ENCODE measurements around the gene TTC31.
"Not testable (repeated sequence)": the region's sequence is repeated elsewhere in the genome, so short reads cannot be mapped to it uniquely, and the experiment has no call there.

The TTC31 gene

DNA sequence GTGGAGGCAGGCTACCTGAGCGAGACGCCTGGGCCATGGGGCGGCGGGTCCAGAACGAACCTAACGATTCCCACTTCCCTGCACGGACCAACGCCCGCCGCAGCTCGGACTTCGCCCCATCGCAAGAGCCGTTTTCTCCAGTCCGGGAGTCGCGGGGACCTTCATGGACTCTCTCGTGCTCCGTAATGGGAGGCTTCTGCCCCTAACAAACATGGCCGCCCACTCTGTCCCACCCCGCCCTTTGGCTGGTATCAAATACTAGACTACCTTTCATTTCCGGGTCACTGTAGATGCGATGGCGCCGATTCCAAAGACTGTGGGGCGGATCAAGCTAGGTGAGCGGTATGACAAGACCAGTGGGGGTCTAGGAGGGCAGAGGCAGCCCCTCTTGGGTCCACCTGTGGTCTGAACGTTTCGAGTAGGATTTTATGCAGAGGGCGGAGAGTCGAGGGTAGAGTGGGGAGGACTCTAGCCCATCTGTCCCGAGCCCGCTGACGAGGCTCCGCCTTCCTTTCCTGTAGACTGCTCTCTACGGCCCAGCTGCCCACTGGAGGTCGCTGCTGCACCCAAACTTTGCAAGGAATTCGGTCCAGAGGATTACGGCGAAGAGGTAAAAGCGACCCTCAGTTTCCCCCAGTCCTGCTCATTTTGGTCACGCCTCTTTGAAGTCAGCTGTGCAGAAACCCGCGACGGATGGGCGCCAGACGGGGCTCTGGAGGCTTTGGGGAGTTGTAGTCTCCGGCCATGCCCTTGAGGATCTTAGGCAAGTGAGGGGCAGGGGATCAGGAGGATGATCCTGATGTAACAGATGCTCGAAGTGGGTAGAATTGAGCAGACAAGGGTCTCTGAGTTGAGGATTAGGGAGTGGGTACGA is at the start of gene TTC31, which contains the start of gene CCDC142:
Gene TTC31, plus strand, starts transcription at position 281 of the 874 bp plus-strand sequence. Its CDS starts 15 bp downstream, at position 296.
Gene CCDC142, minus strand, starts transcription at position 198 of the 874 bp plus-strand sequence. Its CDS starts 161 bp downstream, at position 37.
- DNase-seq (ENCODE audit: low read depth in 2 of 2): peak; percentile 80 to 84

DNA sequence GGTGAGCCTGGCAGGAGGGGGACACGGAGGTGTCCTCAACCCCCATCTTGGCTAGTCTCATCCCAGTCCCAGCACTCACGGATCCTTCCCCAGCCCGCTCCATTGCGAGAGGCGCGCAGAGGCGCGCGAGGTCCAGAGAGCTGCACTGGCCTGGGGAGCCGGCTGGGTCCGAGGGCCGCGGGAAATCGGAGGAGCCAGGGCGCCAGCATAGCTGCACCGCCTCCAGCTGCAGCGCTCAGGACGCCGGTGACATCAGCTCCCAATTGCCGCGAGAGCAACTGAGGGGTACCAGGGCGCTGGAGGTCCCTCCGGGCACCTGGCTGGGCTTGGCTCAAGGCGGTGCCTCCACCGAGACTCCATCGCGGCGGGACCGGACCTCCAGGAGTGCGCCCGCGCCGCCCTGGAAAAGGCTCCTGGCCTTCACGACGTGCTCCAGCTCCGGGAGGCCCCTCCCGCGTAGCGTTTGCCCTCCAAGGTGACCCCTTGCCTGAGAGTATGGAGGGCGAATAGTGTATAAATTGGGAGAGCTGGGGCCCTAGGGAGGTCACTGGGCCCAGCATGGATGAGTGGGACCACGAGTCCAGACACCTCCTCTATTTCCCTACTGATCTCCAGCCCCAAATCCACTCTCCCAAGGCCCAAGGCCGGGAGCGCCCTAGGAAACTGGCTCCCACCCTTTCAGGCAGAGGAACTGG is 46.6 kb upstream of the TTC31 start:
- no peak for DNase-seq (ENCODE audit: low read depth in 2 of 2)

DNA sequence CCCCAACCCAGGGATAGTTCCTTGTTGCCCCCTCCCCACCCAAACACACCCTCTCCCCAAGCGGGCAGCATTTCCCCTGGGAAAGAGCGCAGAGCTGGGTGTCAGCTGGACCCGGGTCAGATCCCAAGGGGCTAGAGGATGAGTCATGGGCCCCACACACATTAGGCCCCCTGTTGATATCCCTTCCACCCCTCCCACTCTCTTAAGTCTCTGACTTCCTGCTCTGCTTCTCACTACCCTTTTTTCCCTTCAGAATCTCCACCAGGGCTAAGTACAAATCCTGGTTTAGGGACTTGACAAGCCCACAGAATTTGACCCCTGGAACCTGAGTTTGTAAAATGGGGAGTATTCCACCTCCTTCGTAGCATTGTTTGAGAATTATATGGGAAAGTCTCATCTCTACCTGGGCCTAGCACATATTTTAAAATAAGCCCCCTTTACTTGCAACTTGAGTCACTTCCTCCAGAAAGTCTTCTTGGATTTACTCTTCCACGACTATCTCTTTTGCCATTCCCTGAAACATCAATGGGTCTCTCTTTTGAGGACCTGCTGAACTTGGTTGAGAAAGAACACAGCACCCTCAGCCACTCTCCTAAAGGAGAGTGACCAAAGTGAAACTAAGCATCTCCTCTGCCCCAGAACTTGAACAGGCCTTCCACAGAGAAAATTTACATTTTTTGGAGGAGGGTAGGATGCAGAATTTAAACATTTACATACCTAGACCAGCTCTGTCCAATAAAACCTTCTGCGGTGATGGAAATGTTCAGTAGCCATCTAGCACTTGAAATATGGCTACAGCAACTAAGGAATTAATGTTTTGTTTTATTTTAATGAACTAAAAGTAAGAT is 45.8 kb upstream of the TTC31 start:
- DNase-seq (ENCODE audit: low read depth in 2 of 2): no peak

DNA sequence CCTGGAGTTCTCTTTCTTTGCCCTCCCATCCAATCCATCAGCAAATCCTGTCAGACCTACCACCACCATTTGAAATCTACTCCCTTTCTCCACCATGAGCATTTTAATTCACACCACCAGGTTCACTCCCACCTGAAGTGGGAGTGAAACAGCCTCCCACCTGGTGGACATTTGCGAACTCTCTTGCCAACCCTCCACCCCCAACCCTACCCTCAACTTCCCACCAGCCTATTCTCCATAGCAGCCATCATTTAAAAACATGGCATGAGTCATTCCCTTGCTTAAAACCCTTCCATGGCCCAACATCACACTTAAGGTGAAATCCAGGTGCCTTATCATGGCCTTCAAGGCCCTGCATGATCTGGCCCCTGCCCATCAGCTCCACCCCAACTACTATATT is 44.6 kb upstream of the TTC31 start:
- DNase-seq (ENCODE audit: low read depth in 2 of 2): no peak

DNA sequence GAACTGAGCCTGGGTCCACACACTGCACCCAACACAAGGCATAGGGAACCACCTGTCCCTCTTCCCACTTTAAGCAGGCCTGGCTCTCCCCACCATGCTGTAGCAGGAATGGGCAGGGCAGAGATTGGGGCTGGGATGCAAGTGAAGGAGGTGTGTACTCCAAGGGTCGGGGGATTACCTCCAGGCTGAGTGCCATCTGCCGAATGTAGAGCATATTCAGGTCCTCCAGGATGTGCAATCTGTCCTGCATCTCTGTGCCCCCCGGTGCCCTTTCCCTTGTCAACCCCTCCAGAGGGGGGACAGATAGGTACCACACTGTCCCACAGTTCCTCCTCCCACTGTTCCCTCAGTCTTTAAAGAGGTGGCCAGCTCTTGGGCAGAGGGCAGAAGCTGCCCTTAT is 43.5 kb upstream of the TTC31 start:
- no peak for DNase-seq (ENCODE audit: low read depth in 2 of 2)

DNA sequence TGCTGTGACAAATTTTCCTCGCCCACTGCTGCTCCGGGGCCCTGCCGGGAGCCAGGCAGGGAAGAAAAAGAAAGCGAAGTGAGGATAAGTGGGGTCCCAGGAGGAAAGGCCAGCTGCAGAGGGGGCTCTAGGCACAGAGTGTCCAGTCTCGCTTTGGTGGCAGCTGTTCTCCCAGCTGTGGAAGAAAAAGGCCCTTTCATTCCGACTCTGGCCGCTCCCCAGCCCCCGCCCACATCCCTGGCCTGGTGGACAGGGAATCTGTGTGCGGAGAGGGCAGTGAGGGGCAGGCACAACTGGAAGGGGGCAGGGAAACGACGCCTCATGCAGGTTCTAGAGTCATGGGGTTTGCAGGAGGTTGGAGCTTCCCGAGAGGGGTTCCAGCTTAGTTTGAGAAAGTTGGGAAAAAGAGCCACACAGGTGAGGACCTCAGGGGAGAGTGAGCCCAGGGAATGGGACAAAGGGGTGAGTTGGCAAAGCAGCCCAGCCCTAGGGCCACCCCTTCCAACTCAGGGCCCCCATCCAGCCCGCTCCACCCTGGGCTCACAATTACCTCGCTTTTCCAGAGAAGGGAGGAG is 43.0 kb upstream of the TTC31 start:
- DNase-seq (ENCODE audit: low read depth in 2 of 2): no peak

DNA sequence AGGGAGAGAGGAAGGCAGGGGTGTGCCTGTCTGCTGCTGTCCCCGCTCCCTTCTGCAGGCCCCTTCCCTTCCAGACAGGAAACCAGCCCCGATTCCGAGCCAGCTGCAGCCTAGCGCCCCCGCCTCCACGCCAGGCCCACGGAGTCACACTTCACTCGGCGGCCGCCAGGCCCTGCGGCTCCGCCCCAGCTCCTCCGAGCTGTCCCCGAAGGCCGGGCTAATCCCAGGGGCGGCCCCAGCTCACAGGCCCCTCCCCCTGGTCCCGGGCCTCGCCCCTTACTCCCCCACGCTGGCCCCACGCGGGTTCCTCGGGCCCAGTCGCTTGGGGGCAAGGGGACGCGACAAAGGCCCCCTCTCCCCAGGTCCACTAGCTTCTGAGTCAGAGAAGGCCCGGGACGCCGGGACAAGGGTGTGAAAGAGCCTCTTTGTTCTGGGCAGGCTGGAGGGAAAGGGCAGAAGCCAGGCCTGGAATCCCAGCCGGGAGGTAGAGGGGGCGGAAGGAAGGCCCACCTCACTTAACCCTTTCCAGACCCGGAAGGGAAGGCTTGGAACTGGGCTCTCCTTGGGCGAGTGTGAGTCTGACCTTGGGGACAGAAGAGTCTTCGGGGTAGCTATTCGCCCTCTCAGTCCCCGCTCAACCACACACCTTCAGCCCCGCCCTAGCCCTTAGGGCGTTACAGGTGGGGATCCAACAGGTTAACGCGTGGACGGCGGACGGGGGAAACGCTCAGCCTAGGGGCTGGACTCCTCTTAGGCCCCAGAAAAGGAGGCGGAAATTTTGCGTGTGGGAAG is 42.3 kb upstream of the TTC31 start:
- DNase-seq (ENCODE audit: low read depth in 2 of 2): peak; percentile 53 to 55

DNA sequence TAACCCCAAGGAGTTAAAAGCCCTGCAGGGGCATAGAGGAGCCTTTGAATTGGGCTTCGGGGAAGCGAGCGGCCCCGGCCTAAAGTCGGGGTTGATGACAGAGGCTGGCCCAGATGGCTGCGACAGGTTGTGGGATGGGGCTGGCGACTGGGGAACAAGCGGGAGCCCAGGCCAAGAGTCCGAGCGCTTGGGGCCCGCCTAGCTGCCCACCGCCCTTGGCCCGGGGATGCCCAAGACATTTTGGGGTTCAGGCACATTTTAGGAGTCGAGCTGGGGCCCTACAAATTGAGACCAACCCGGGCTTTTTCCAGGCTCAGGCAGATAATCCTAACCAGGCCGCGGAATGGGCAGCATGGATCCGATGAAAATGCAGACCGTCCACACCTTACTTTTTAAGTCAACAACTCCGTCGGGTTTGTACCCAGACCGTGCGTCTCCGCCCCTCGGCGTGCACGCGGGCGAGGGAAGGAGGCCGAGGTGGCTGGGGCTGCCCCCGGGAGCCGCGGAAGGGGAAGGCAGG is 41.7 kb upstream of the TTC31 start:
- DNase-seq (ENCODE audit: low read depth in 2 of 2): no peak

DNA sequence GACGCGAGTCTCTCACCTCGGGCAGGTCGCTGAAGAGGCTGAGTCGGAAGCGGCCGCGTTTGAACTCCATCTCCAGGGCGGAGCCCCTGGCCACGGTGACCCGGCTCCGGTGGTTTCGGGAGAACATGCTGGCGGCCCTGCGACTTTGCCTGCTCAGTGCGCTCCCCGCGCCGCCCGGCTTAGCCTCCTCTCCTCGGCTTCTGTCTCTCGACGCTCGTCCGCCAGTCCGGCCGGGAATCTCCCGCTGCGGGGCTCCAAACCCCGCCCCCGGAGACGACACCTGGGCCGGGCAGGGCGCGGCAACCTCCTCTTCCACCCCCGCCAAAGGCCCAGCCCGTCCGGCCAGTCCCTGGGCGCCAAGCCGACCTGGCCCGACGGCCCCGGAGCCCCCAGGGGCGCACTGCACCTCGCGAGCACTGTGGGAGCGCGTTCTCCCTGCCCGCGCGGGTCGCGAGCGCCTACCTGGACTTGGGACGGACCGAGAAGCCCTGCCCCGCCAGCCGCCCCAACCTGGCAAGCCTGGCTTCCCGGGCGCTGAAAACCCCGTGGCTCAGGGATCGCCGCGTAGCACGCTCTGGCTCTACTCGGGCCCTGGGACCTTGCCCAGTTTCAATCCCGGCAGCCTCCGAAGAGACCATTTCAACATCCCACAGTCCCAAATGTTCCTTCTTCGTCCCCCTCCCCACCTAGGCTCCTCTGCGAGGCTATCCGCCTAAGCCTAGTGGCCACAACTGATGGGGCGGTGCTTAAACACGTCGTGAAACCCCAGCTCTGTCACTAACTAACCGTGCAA is 41.0 kb upstream of the TTC31 start, which contains the start of gene RTKN:
Gene RTKN, minus strand, starts transcription at position 248 of the 793 bp plus-strand sequence. Its CDS starts 121 bp downstream, at position 127.
- DNase-seq (ENCODE audit: low read depth in 2 of 2): no peak

DNA sequence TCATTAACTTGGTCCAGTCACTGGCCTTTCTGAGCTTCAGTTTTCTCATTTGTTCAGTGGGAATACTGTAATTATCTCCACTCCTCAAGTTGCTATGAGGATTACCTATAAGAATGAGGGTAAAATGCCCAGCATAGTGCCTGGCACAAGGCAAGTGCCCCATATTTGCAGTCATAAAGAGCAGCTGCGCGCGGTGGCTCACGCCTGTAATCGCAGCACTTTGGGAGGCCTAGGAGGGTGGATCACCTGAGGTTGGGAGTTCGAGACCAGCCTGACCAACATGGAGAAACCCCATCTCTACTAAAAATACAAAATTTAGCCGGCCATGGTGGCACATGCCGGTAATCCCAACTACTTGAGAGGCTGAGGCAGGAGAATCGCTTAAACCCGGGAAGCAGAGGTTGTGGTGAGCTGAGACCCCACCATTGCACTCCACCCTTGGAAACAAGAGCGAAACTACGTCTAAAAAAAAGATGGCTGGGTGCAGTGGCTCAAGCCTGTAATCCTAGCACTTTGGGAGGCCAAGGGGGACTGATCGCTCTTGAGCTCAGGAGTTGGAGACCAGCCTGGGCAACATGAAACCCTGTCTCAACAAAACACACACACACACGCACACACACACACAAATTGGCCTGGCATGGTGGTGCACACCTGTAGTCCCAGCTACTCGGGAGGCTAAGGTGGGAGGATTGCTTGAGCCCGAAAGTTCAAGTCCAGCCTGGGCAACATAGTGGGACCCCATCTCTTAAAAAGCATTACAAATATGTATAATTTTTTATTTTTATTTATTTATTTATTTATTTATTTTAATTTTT is 40.2 kb upstream of the TTC31 start:
- DNase-seq (ENCODE audit: low read depth in 2 of 2): not testable (repeated sequence)

DNA sequence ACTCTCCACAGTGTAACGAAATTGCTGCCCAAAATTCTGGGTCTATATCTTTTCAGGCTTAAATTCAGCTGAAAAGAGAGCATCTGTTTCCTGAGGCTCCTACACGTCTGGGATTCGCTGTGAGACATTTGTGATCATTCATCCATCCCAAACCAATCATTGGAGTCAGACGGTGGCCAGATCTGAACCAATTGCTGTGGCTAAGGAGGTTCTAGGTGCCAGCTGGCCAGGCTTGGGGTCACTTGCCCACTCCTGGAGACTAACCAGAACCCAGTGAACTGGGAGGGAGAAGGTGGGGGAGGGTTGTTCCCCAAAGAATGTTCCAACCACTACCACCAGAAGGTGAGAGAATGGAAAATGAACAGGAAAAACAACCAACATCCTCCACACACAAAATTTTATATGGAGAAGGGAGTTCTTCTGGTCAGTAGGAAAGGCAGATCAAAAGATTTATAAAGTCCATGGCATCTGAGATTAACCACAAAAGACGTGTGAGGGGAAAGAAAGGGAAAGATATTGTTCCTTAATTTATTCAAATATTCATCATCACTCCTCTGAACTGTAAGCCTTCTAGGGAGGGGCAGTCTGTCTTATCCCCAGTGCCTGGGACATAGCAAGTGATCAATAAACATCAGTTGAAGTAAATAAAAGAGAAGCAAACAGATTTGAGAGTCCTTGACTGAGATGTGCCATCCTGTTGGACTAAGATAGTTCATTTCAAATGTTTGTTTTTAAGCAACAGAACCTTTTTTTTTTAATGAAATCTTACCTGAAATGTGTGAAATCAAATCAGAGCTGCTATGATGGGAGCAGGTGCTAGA is 38.2 kb upstream of the TTC31 start:
- no peak for DNase-seq (ENCODE audit: low read depth in 2 of 2)

DNA sequence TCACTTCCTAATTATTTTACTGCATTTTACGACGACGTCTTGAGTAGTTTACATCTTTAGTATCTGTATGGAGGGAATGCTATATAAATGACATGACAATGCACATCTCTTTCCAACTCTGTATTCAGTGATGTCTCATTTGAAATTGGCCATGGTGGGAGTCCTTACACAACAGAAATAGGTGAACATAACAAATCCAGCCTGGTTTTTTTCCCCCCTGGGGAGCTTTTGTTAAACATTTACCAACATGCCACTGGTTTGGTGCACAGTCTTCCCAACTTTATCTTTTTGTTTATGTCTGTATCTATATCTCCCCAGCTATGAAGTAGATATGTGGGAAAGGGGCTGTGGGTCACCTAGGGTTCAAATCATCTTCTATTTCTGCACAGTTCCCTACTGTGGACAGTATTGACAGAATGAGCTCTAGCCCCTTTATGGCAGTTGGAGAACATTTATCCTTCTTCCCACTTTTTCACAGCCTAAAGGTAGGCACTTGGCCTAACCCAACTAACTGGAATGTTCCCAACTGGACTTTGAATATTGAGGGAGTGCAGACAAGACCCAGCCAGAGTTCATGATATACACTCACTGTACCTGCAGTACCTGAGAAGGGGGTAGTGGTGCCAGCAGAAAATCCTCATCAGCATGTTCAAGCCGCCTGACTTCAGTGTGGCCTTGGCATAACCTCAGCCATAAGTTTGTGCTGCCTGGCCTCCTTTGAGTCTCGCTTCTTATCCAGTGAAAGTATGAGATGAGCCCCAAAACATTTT is 35.5 kb upstream of the TTC31 start:
- no peak for DNase-seq (ENCODE audit: low read depth in 2 of 2)

DNA sequence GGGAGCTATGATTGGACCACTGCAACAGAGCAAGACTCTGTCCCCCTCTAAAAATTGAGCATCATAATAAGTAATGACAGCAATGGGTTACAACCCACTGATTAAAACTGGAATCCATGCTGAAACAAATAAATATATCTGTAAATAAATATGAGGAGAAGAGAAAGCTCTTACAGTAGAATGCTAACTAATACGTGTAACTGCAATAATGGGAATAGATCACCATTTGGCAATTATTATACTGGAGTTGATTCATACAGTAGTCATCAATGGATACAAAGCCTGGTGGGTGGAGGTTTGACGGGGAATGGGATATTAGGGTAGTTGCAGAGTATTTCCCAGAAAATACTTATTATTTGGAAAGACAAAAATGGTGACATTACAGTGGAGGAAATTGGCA is 34.1 kb upstream of the TTC31 start:
- DNase-seq (ENCODE audit: low read depth in 2 of 2): no peak

DNA sequence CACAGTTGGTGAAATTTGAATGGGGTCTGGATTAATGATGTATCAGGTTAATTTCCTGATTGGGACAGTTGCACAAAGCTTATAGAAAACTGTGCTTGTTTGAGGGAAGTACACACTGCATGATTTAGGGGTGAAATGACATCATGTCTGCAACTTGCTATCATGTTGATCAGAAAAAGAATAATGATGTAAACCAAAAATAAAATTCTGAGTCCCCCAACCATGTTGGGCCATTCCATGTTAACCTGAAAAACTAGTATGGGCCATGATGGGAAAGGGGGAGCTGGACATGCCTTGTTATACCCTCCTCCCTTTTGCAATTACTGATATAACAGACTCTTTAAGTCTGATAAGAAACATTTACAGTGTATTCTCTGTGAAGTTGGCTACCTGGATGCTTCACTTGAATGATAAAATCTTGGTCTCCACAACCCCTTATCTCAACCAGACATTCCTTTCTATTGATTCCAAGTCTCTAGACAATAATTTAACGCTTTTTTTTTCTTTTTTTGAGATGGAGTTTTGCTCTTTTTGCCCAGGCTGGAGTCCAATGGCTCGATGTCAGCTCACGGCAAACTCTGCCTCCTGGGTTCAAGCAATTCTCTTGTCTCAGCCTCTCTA is 32.2 kb upstream of the TTC31 start:
- DNase-seq (ENCODE audit: low read depth in 2 of 2): no peak

DNA sequence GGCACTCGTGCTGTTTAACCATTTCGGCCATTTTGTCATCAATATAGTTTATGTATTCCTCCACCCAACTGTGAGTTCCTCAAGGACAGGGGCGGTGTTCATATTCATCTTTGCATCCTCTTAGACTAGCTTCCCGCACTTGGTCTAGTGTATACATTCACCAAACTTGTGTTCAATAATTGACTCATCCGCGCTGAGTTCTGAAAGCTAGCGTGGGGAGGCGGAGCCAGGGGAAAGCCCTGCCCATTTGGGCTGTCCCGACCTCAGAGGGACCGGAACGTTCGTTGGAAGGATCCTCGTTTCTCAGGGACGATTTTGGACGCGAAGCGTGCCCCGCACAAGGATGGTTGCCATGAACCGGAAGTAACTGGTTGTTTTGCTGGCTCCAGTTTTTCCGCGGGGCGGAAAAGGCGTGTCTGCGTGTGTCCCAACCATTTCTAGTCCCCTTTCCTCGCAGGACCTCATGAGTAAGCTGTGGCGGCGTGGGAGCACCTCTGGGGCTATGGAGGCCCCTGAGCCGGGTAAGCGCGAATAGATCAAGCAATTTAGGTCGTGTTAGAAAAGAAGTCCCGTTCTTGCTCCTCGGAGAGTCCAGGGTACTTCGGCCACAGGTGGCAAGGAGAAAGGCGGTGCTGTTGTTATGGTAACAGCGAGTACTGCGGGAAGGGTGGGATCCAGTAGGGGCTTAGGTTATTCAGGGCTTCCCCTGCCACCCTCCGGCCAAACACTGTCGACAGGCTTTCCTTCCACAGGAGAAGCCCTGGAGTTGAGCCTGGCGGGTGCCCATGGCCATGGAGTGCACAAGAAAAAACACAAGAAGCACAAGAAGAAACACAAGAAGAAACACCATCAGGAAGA is 28.0 kb upstream of the TTC31 start, which contains the start of gene INO80B:
Gene INO80B, plus strand, starts transcription at position 434 of the 858 bp plus-strand sequence. Its CDS starts 30 bp downstream, at position 464.
- DNase-seq (ENCODE audit: low read depth in 2 of 2): peak; percentile 94 to 95
